ENCODE data around the gene CHDH.

DNA sequence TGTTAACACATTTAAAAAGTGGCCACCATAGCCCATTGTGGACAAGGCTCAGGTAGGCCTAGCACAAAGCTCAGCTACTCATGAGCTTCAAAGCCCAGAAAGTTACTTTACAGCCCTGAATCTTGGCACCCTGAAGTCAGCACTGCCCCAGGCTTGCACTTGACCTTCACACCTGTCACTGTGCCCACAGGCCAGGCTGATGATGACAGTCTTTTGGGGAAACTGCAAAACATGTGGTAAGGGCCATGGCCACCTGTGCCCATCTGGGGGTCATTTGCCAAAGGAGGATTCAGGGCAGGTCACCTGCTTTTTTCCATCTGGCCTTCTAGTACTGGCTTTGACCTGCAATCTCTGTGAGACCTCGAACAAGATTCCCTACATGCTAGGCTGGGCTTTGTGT is 11.0 kb downstream of the CHDH start:
- TF ChIP-seq EP300 (IDR thresholded peaks at IDR 0.05; ENCODE audit: borderline replicate concordance): no peak
- TF ChIP-seq CEBPB (IDR thresholded peaks at IDR 0.05): no peak
- TF ChIP-seq, protein P1, sequence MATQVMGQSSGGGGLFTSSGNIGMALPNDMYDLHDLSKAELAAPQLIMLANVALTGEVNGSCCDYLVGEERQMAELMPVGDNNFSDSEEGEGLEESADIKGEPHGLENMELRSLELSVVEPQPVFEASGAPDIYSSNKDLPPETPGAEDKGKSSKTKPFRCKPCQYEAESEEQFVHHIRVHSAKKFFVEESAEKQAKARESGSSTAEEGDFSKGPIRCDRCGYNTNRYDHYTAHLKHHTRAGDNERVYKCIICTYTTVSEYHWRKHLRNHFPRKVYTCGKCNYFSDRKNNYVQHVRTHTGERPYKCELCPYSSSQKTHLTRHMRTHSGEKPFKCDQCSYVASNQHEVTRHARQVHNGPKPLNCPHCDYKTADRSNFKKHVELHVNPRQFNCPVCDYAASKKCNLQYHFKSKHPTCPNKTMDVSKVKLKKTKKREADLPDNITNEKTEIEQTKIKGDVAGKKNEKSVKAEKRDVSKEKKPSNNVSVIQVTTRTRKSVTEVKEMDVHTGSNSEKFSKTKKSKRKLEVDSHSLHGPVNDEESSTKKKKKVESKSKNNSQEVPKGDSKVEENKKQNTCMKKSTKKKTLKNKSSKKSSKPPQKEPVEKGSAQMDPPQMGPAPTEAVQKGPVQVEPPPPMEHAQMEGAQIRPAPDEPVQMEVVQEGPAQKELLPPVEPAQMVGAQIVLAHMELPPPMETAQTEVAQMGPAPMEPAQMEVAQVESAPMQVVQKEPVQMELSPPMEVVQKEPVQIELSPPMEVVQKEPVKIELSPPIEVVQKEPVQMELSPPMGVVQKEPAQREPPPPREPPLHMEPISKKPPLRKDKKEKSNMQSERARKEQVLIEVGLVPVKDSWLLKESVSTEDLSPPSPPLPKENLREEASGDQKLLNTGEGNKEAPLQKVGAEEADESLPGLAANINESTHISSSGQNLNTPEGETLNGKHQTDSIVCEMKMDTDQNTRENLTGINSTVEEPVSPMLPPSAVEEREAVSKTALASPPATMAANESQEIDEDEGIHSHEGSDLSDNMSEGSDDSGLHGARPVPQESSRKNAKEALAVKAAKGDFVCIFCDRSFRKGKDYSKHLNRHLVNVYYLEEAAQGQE (IDR thresholded peaks at IDR 0.05; ENCODE audit: low read depth): no peak
- TF ChIP-seq RAD21 (IDR thresholded peaks at IDR 0.05; ENCODE audit: low read depth): no peak
- no peak for TF ChIP-seq TAF1 (IDR thresholded peaks at IDR 0.05; ENCODE audit: low read depth)
- TF ChIP-seq CREB1 (IDR thresholded peaks at IDR 0.05; ENCODE audit: low read depth): no peak
- TF ChIP-seq, protein P2, sequence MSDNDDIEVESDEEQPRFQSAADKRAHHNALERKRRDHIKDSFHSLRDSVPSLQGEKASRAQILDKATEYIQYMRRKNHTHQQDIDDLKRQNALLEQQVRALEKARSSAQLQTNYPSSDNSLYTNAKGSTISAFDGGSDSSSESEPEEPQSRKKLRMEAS (IDR thresholded peaks at IDR 0.05): no peak
- no peak for TF ChIP-seq ZBTB7A (IDR thresholded peaks at IDR 0.05; ENCODE audit: low read depth)
